HCT116 (cell line): Measurements from ENCODE around the gene CEP112. TPM values are rescaled to one million over a fixed set of nuclear protein-coding genes. Genes with fewer than 3 reads are reported as not detected.
A peak's percentile ranks its signal among the peaks of the same experiment; 100 is the strongest.

Experiments used
- ATAC-seq: fragments of 200-7000 bp; cut with Tn5 transposase; 2 replicates; pipeline ENCODE4 v1.9.1; 2020; ENCODE audit warnings: mild to moderate bottlenecking, moderate library complexity
- BruUV-seq: library from RNA; stranded (reverse); fragments of 400-500 nt; replicated peaks from 2 replicates; lab custom pipeline; 2021; lab: Mats Ljungman, UMichigan
- CTCF ChIA-PET: fragments of 300-600 bp; sonication (Branson Sonifier 250); formaldehyde crosslinking; loops from one replicate; lab custom pipeline; 2021; ENCODE audit warnings: antibody characterized with exemption; lab: Charles Lee
- POLR2A ChIA-PET: fragments of 300-600, 350-600 bp; sonication (Branson Sonifier 250); formaldehyde crosslinking; loops from one replicate; lab custom pipeline; 2021; ENCODE audit warnings: antibody characterized with exemption; lab: Charles Lee
- RAD21 ChIA-PET, 2 experiments: fragments of 300-600 bp; sonication (Branson Sonifier 250); formaldehyde crosslinking; loops; one replicate each; lab custom pipeline; 2023; ENCODE audit warnings: low total read pairs in 2 of 2; ENCODE audit not compliant: uncharacterized antibody in 2 of 2, unreplicated experiment in 2 of 2, low non-redundant PET in 1 of 2; lab: Charles Lee
- DNase-seq: peaks from one replicate; pipeline ENCODE4 v3.0.0-alpha.2; 2010; ENCODE audit warnings: low read depth, low spot score
- H2AFZ ChIP-seq: fragments of 200-600 bp; shearing (Covaris generic), sonication (generic); 2 replicates; pipeline ENCODE4 v1.6.1; 2017; ENCODE audit warnings: low read depth, mixed run types, mixed read lengths, antibody characterized with exemption, low read length; ENCODE audit not compliant: poor library complexity, severe bottlenecking
- H3K27ac ChIP-seq: 2 replicates; pipeline ENCODE4 v1.5.1; 2012; ENCODE audit warnings: low read depth, low read length
- H3K27me3 ChIP-seq: fragments of 200-600 bp; sonication (generic); 2 replicates; pipeline ENCODE4 v1.6.1; 2016; ENCODE audit warnings: mixed run types, low read length, mixed read lengths; ENCODE audit not compliant: insufficient read depth
- H3K36me3 ChIP-seq, 2 experiments: fragments of 200-500 bp in 1 of 2; fragments of 200-600 bp in 1 of 2; sonication (Bioruptor generic) in 1 of 2; sonication (generic) in 1 of 2; 2 replicates each; pipeline versions ENCODE4 v1.5.1 to v1.6.1; 2014 to 2016; ENCODE audit warnings: low read length in 2 of 2, inconsistent platforms in 1 of 2, mixed read lengths in 1 of 2, mixed run types in 1 of 2; ENCODE audit not compliant: insufficient read depth in 2 of 2, control insufficient read depth in 1 of 2
- H3K4me1 ChIP-seq, 2 experiments: fragments of 200-600 bp in 1 of 2; sonication (generic) in 1 of 2; 2 replicates each; pipeline versions ENCODE4 v1.5.1 to v1.6.1; 2012 to 2017; ENCODE audit warnings: low read length in 2 of 2, inconsistent platforms in 1 of 2, mild to moderate bottlenecking in 1 of 2, mixed read lengths in 1 of 2, mixed run types in 1 of 2, moderate library complexity in 1 of 2; ENCODE audit not compliant: insufficient read depth in 2 of 2, control insufficient read depth in 1 of 2
- H3K4me2 ChIP-seq: fragments of 200-600 bp; sonication (generic); 2 replicates; pipeline ENCODE4 v1.6.1; 2017; ENCODE audit warnings: mixed run types, low read length, mixed read lengths
- H3K4me3 ChIP-seq, 2 experiments: fragments of 200-600 bp in 1 of 2; sonication (generic) in 1 of 2; replicated peaks in 1 of 2; 2 replicates each; pipeline ENCODE4 v1.5.1; 2011 to 2016; ENCODE audit warnings: low read length in 2 of 2, control low read depth in 1 of 2, low read depth in 1 of 2, mild to moderate bottlenecking in 1 of 2, mixed read lengths in 1 of 2, mixed run types in 1 of 2
- H3K79me2 ChIP-seq: fragments of 200-600 bp; sonication (generic); 2 replicates; pipeline ENCODE4 v1.6.1; 2017; ENCODE audit warnings: mild to moderate bottlenecking, mixed run types, low read length, moderate library complexity, mixed read lengths; ENCODE audit not compliant: insufficient read depth
- H3K9ac ChIP-seq: fragments of 200-600 bp; sonication (generic); 2 replicates; pipeline ENCODE4 v1.6.1; 2016; ENCODE audit warnings: low read length, mixed read lengths
- H3K9me2 ChIP-seq: fragments of 200-600 bp; sonication (generic), shearing (Covaris generic); 2 replicates; pipeline ENCODE4 v1.6.1; 2017; ENCODE audit warnings: mixed run types, mild to moderate bottlenecking, moderate library complexity; ENCODE audit not compliant: insufficient read depth
- H3K9me3 ChIP-seq, 2 experiments: fragments of 200-500 bp in 1 of 2; fragments of 200-600 bp in 1 of 2; sonication (Bioruptor generic) in 1 of 2; sonication (generic) in 1 of 2; 2 replicates each; pipeline ENCODE4 v1.6.1; 2014 to 2017; ENCODE audit warnings: low read length in 2 of 2, mixed read lengths in 2 of 2, inconsistent platforms in 1 of 2, low read depth in 1 of 2, mild to moderate bottlenecking in 1 of 2, mixed run types in 1 of 2, moderate library complexity in 1 of 2; ENCODE audit not compliant: control insufficient read depth in 1 of 2, insufficient read depth in 1 of 2
- H4K20me1 ChIP-seq: fragments of 200-600 bp; sonication (generic), shearing (Covaris generic); 2 replicates; pipeline ENCODE4 v1.6.1; 2017; ENCODE audit warnings: mixed run types, mild to moderate bottlenecking, moderate library complexity; ENCODE audit not compliant: insufficient read depth
- ATF3 ChIP-seq: IDR thresholded peaks from 2 replicates; pipeline ENCODE4 v1.6.1; 2012
- CTCF ChIP-seq, 3 experiments: fragments of 200-600 bp in 1 of 3; sonication (generic) in 1 of 3; IDR thresholded peaks in 2 of 3; conservative IDR thresholded peaks in 1 of 3; 2 replicates each; pipeline ENCODE4 v1.5.1; 2012 to 2017; ENCODE audit warnings: low read depth in 2 of 3, low read length in 2 of 3, antibody characterized with exemption in 1 of 3, borderline replicate concordance in 1 of 3, control low read depth in 1 of 3, mild to moderate bottlenecking in 1 of 3, mixed read lengths in 1 of 3, mixed run types in 1 of 3, moderate library complexity in 1 of 3; ENCODE audit not compliant: insufficient read depth in 1 of 3
- POLR2A ChIP-seq: IDR thresholded peaks from 2 replicates; pipeline ENCODE4 v1.7.0; 2011; ENCODE audit warnings: borderline replicate concordance; ENCODE audit not compliant: insufficient read depth, insufficient read length; ENCODE audit errors: extremely low read depth
- intact Hi-C: fragments of 100-400 bp; cut with micrococcal nuclease; formaldehyde crosslinking; loops from 2 replicates; pipeline ENCODE4 v1.10.0; 2022
- total RNA-seq: library from RNA; stranded (reverse); gene quantifications from one replicate; pipeline ENCODE4 v1.2.1, GENCODE V29; 2021; ENCODE audit not compliant: unreplicated experiment

The CEP112 gene
- total RNA-seq, 1 experiment from 2014 or later = 10.9 TPM

- Histone ChIP-seq H3K36me3 (no peaks in the 10 kb centered on the region), H3K4me1 (no peaks in the 10 kb centered on the region), H3K27me3 (no peaks in the 10 kb centered on the region), H3K79me2 (no peaks in the 10 kb centered on the region), H3K9ac (no peak overlapping the region), H4K20me1 (no peaks in the 10 kb centered on the region), H3K27ac (no peak overlapping the region), H3K4me3 (no peak overlapping the region), H3K9me2 (no peaks in the 10 kb centered on the region), H2AFZ (no peak overlapping the region), H3K4me2 (no peak overlapping the region), H3K9me3 (no peaks in the 10 kb centered on the region)
- BruUV-seq = no TSS peak
- DNase-seq (no peak), ATAC-seq (no peak)
- no peak for TF ChIP-seq ATF3
- POLR2A ChIA-PET = interaction anchor here (0.6 kb wide), 1 partner anchor 837 kb away, joined by 5 read pairs; no protein-coding TSS in a partner anchor
- CTCF ChIA-PET = interaction anchor here (1.0 kb wide), 1 partner anchor 710 kb away, joined by 3 read pairs; no protein-coding TSS in a partner anchor
- intact Hi-C loops = no loop called here
- RAD21 ChIA-PET = no interaction called here
Measured at GRCh38 chr17:65942592-65942991, 249.3 kb downstream of the CEP112 start.

GRCh38 chr17:65941356-65941899 is 250.5 kb downstream of the CEP112 start:
- BruUV-seq = no TSS peak
- DNase-seq (no peak), ATAC-seq (peak; percentile 42; the same call in 1 of the 2 replicates)
- RAD21 ChIA-PET = interaction anchor here in 1 of 2 experiments (0.7 kb wide), 1 partner anchor 435 kb away, joined by 3 read pairs; no protein-coding TSS in a partner anchor
- CTCF ChIA-PET = no interaction called here
- POLR2A ChIA-PET = no interaction called here
- no peak overlapping the region for H3K27ac ChIP-seq
- no peak for TF ChIP-seq POLR2A
- TF ChIP-seq CTCF (IDR thresholded peaks at IDR 0.05 in 2 of 3, conservative IDR thresholded peaks at IDR 0.05 in 1 of 3; ENCODE audit: borderline replicate concordance in 1 of 3, insufficient read depth in 1 of 3, low read depth in 2 of 3, low read length in 2 of 3) = peak in 2 of 3 experiments; percentile 35 to 55; a peak in 4 of 6 replicates
- no peak overlapping the region for H3K4me2 ChIP-seq
- H3K36me3 ChIP-seq = no peaks in the 10 kb centered on the region
- intact Hi-C loops = no loop called here
- H3K79me2 ChIP-seq = no peaks in the 10 kb centered on the region
- H3K4me1 ChIP-seq = no peaks in the 10 kb centered on the region
- H4K20me1 ChIP-seq = no peaks in the 10 kb centered on the region
- H3K9ac ChIP-seq = no peak overlapping the region
- H2AFZ ChIP-seq = no peak overlapping the region
- H3K9me2 ChIP-seq = no peaks in the 10 kb centered on the region
- H3K9me3 ChIP-seq = no peaks in the 10 kb centered on the region
- H3K4me3 ChIP-seq = no peak overlapping the region
- no peaks in the 10 kb centered on the region for H3K27me3 ChIP-seq
